Measurements from ENCODE around the gene PDZRN4. TPM values are rescaled to one million over a fixed set of nuclear protein-coding genes. Genes with fewer than 3 reads are reported as not detected.
A peak's percentile ranks its signal among the peaks of the same experiment; 100 is the strongest.
"Not testable (repeated sequence)": the region's sequence is repeated elsewhere in the genome, so short reads cannot be mapped to it uniquely, and the experiment has no call there.

Gene PDZRN4
- total RNA-seq, 2 donors from 2014 or later: not detected

DNA sequence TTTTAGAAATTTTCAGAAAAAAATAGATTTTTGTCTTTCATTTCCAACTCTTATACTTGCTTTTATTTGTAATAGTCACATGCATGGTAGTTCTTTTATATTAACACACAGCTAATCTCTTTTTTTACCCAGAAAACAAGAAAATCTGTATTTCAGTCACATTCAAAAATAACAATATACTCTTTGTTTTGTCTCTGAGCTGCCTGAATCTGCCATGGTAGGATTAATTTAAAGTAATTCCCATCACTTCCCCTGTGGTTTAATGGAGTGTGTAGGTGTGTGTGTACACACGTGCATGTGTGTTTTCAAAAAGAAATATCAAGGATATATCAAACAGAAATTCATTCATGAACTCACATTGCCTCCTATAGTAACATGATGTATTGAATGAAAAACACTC is 42.6 kb downstream of the PDZRN4 start:
- Mint-ChIP-seq H3K27me3 (no peaks in the 10 kb centered on the region), H3K27ac (no peak overlapping the region), H3K9me3 (no peaks in the 10 kb centered on the region), H3K4me1 (no peaks in the 10 kb centered on the region), H3K4me3 (no peak overlapping the region), H3K36me3 (ENCODE audit: low read depth) (no peaks in the 10 kb centered on the region)
- ATAC-seq (replicated peaks): no peak

- ATAC-seq (replicated peaks): no peak
- Mint-ChIP-seq H3K4me1 (no peaks in the 10 kb centered on the region), H3K36me3 (ENCODE audit: low read depth) (no peaks in the 10 kb centered on the region), H3K9me3 (no peaks in the 10 kb centered on the region), H3K27ac (no peak overlapping the region), H3K27me3 (peaks cover 4% of the 10 kb centered on the region), H3K4me3 (no peak overlapping the region)
Measured at GRCh38 chr12:41234692-41235091, 46.6 kb downstream of the PDZRN4 start.

DNA sequence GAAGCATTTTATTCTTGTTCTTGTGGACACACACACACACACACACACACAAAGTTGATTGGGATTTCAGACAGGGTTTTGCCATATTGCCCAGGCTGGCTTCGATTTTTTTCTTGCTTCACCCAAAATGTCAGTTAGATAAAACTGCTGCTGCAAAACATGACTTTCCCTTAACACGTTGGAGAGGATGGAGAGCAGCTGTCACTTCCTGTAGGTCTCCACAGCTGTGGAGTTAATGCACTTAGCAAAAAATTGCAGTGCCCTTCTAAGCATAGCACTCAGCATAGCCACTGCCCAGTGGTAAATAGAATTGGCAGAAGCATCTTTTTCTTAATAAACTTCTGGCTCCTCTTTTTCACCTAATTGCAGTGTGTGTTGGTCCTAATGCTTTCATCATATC is 54.5 kb downstream of the PDZRN4 start:
- Mint-ChIP-seq H3K27ac (no peak overlapping the region), H3K36me3 (ENCODE audit: low read depth) (no peaks in the 10 kb centered on the region), H3K4me3 (no peak overlapping the region), H3K4me1 (no peaks in the 10 kb centered on the region), H3K27me3 (peaks cover 8% of the 10 kb centered on the region), H3K9me3 (no peaks in the 10 kb centered on the region)
- no peak for ATAC-seq (replicated peaks)

DNA sequence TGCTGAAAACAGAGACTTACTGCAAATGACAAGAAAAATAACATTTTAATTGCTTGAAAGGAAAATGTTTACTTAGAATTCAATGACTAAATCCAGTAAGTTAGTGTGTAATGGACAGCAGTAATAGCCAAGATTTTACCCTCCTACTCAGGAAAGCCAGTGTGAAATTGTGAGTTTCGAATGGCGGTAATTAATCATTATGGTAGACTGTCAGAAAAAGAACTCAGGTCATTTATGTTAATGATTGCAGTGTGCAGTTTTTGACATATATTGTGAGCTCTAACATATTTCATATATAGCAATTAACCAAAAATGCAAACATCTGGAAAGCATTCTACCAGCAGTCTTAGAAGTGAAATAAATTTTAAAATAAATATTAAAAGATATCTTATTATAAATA is 60.3 kb downstream of the PDZRN4 start:
- H3K4me3 Mint-ChIP-seq: no peak overlapping the region
- H3K36me3 Mint-ChIP-seq (ENCODE audit: low read depth): no peaks in the 10 kb centered on the region
- H3K9me3 Mint-ChIP-seq: no peaks in the 10 kb centered on the region
- no peak overlapping the region for H3K27ac Mint-ChIP-seq
- H3K4me1 Mint-ChIP-seq: no peaks in the 10 kb centered on the region
- no peak for ATAC-seq (replicated peaks)
- peaks cover 14% of the 10 kb centered on the region for H3K27me3 Mint-ChIP-seq

- ATAC-seq (replicated peaks): no peak
- Mint-ChIP-seq H3K4me3 (no peak overlapping the region), H3K9me3 (no peaks in the 10 kb centered on the region), H3K27me3 (peaks cover 11% of the 10 kb centered on the region), H3K4me1 (no peaks in the 10 kb centered on the region), H3K36me3 (ENCODE audit: low read depth) (no peaks in the 10 kb centered on the region), H3K27ac (no peak overlapping the region)
Measured at GRCh38 chr12:41250748-41251147, 62.6 kb downstream of the PDZRN4 start.

GRCh38 chr12:41254004-41254914 is 66.1 kb downstream of the PDZRN4 start:
- H3K36me3 Mint-ChIP-seq (ENCODE audit: low read depth): no peaks in the 10 kb centered on the region
- no peaks in the 10 kb centered on the region for H3K9me3 Mint-ChIP-seq
- no peak overlapping the region for H3K27ac Mint-ChIP-seq
- peaks cover 11% of the 10 kb centered on the region for H3K27me3 Mint-ChIP-seq
- H3K4me3 Mint-ChIP-seq: no peak overlapping the region
- no peaks in the 10 kb centered on the region for H3K4me1 Mint-ChIP-seq
- ATAC-seq (replicated peaks): peak; percentile 28

GRCh38 chr12:41263196-41263595 is 75.1 kb downstream of the PDZRN4 start:
- not testable (repeated sequence) for H3K4me1 Mint-ChIP-seq; H3K4me3 Mint-ChIP-seq; H3K9me3 Mint-ChIP-seq; ATAC-seq (replicated peaks); H3K27me3 Mint-ChIP-seq; H3K27ac Mint-ChIP-seq; H3K36me3 Mint-ChIP-seq (ENCODE audit: low read depth)

DNA sequence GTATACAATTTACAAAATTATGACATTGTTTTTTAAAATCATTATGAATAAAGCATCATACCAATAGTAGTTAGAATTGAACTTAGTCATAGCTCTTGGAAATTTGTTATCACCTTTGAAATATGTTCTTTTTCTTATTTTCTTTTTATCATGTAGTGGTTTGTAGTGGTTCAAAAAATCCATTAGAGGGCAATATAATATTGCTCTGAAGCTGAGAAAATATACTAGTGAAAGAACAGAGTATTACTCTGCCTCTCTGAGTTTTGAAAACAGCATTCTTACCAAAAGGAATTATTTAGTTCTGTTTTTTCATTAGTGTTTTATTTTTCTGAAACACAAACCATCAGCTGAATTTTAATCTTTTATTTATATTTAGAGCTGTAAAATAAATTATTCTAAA is 76.2 kb downstream of the PDZRN4 start:
- ATAC-seq (replicated peaks): no peak
- no peak overlapping the region for H3K27ac Mint-ChIP-seq
- H3K4me1 Mint-ChIP-seq: no peaks in the 10 kb centered on the region
- H3K4me3 Mint-ChIP-seq: no peak overlapping the region
- H3K36me3 Mint-ChIP-seq (ENCODE audit: low read depth): no peaks in the 10 kb centered on the region
- no peaks in the 10 kb centered on the region for H3K9me3 Mint-ChIP-seq
- peaks cover 3% of the 10 kb centered on the region for H3K27me3 Mint-ChIP-seq

GRCh38 chr12:41269056-41269455 is 80.9 kb downstream of the PDZRN4 start:
- H3K4me3 Mint-ChIP-seq: no peak overlapping the region
- no peaks in the 10 kb centered on the region for H3K36me3 Mint-ChIP-seq (ENCODE audit: low read depth)
- ATAC-seq (replicated peaks): no peak
- no peaks in the 10 kb centered on the region for H3K9me3 Mint-ChIP-seq
- peaks cover 3% of the 10 kb centered on the region for H3K27me3 Mint-ChIP-seq
- H3K4me1 Mint-ChIP-seq: no peaks in the 10 kb centered on the region
- H3K27ac Mint-ChIP-seq: no peak overlapping the region

GRCh38 chr12:41271489-41271888 is 83.4 kb downstream of the PDZRN4 start:
- ATAC-seq (replicated peaks): no peak
- H3K4me3 Mint-ChIP-seq: no peak overlapping the region
- H3K27ac Mint-ChIP-seq: no peak overlapping the region
- peaks cover 6% of the 10 kb centered on the region for H3K27me3 Mint-ChIP-seq
- no peaks in the 10 kb centered on the region for H3K4me1 Mint-ChIP-seq
- no peaks in the 10 kb centered on the region for H3K9me3 Mint-ChIP-seq
- no peaks in the 10 kb centered on the region for H3K36me3 Mint-ChIP-seq (ENCODE audit: low read depth)

DNA sequence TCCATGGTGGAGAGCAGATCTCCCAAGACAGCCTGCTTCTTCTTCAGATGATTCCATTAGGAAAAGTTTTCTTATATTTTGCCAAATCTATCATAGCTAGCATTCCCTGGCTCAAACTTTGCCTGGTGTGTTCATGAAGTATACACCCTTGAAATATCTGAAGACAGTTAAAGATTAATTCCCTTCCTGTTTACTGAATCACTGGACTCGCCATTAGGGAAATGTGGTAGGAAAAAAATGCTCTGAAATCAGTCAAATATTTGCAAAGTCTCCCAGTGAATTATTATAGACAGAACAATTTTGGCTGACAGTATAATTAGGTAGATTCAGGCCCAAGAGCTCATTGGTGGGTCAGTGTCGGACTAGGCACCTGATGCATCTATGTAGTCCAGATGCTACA is 86.5 kb downstream of the PDZRN4 start:
- Mint-ChIP-seq H3K9me3 (no peaks in the 10 kb centered on the region), H3K4me1 (no peaks in the 10 kb centered on the region), H3K27ac (no peak overlapping the region), H3K27me3 (peaks cover 5% of the 10 kb centered on the region), H3K36me3 (ENCODE audit: low read depth) (no peaks in the 10 kb centered on the region), H3K4me3 (no peak overlapping the region)
- ATAC-seq (replicated peaks): no peak

- no peaks in the 10 kb centered on the region for H3K9me3 Mint-ChIP-seq
- no peak overlapping the region for H3K27ac Mint-ChIP-seq
- peaks cover 5% of the 10 kb centered on the region for H3K27me3 Mint-ChIP-seq
- ATAC-seq (replicated peaks): no peak
- H3K4me1 Mint-ChIP-seq: no peaks in the 10 kb centered on the region
- H3K4me3 Mint-ChIP-seq: no peak overlapping the region
- H3K36me3 Mint-ChIP-seq (ENCODE audit: low read depth): no peaks in the 10 kb centered on the region
Measured at GRCh38 chr12:41277100-41277945, 89.2 kb downstream of the PDZRN4 start.

GRCh38 chr12:41277946-41278267 is 89.8 kb downstream of the PDZRN4 start:
- Mint-ChIP-seq H3K4me1 (no peaks in the 10 kb centered on the region), H3K9me3 (no peaks in the 10 kb centered on the region), H3K4me3 (no peak overlapping the region), H3K27me3 (peaks cover 5% of the 10 kb centered on the region), H3K36me3 (ENCODE audit: low read depth) (no peaks in the 10 kb centered on the region), H3K27ac (no peak overlapping the region)
- ATAC-seq (replicated peaks): no peak

DNA sequence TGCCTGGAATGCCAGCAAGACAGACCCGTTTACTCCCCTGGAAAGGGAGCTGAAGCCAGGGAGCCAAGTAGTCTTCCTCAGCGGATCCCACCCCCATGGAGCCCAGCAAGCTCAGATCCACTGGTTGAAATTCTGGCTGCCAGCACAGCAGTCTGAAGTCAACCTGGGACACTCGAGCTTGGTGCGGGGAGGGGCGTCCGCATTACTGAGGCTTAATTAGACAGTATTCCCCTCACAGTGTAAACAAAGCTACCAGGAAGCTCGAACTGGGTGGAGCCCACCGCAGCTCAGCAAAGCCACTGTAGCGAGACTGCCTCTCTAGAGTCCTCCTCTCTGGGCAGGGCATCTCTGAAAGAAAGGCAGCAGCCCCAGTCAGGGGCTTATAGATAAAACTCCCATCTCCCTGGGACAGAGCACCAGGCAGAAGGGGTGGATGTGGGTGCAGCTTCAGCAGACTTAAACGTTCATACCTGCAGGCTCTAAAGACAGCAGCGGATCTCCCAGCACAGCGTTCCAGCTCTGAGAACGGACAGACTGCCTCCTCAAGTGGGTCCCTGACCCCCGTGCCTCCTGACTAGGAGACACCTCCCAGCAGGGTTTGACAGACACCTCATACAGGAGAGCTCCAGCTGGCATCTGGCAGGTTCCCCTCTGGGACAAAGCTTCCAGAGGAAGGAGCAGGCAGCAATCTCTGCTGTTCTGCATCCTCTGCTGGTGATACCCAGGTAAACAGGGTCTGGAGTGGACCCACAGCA is 92.4 kb downstream of the PDZRN4 start:
- not testable (repeated sequence) for ATAC-seq (replicated peaks); H3K4me1 Mint-ChIP-seq; H3K27me3 Mint-ChIP-seq; H3K9me3 Mint-ChIP-seq; H3K4me3 Mint-ChIP-seq; H3K36me3 Mint-ChIP-seq (ENCODE audit: low read depth); H3K27ac Mint-ChIP-seq
